ENCODE measurements around the gene PLAA.
A peak's percentile ranks its signal among the peaks of the same experiment; 100 is the strongest.

Gene PLAA

DNA sequence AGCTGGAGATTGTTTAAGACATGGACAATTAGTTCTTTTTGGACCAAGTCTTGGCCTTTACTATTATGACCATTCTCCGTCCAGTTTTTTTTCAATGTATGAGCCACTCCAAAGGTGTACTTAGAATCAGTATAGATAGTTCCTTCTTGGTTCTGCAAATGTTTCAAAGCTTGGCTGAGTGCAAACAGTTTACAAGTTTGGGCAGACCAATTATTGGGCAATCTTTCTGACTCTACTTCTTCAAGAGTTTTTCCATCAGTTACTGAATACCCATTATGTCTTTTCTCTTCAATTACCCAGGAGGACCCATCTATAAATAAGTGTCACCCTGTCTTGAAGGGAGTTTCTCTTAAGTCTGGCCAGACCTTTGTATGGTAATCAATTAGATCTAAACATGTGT, 24.7 kb upstream of the PLAA start:
- TF ChIP-seq, protein P1, sequence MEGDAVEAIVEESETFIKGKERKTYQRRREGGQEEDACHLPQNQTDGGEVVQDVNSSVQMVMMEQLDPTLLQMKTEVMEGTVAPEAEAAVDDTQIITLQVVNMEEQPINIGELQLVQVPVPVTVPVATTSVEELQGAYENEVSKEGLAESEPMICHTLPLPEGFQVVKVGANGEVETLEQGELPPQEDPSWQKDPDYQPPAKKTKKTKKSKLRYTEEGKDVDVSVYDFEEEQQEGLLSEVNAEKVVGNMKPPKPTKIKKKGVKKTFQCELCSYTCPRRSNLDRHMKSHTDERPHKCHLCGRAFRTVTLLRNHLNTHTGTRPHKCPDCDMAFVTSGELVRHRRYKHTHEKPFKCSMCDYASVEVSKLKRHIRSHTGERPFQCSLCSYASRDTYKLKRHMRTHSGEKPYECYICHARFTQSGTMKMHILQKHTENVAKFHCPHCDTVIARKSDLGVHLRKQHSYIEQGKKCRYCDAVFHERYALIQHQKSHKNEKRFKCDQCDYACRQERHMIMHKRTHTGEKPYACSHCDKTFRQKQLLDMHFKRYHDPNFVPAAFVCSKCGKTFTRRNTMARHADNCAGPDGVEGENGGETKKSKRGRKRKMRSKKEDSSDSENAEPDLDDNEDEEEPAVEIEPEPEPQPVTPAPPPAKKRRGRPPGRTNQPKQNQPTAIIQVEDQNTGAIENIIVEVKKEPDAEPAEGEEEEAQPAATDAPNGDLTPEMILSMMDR (IDR thresholded peaks at IDR 0.05; ENCODE audit: insufficient read depth, low read depth, low read length, missing control alignments) = no peak
- DNase-seq (ENCODE audit: low read depth) = peak; percentile 65
- H3K4me3 ChIP-seq (ENCODE audit: low read length) = no peak overlapping the region

- no peak for DNase-seq (ENCODE audit: low read depth)
- peak overlapping the region; percentile 77 for H3K4me3 ChIP-seq (ENCODE audit: low read length)
Measured at GRCh38 chr9:26956860-26957233, 9.8 kb upstream of the PLAA start.

DNA sequence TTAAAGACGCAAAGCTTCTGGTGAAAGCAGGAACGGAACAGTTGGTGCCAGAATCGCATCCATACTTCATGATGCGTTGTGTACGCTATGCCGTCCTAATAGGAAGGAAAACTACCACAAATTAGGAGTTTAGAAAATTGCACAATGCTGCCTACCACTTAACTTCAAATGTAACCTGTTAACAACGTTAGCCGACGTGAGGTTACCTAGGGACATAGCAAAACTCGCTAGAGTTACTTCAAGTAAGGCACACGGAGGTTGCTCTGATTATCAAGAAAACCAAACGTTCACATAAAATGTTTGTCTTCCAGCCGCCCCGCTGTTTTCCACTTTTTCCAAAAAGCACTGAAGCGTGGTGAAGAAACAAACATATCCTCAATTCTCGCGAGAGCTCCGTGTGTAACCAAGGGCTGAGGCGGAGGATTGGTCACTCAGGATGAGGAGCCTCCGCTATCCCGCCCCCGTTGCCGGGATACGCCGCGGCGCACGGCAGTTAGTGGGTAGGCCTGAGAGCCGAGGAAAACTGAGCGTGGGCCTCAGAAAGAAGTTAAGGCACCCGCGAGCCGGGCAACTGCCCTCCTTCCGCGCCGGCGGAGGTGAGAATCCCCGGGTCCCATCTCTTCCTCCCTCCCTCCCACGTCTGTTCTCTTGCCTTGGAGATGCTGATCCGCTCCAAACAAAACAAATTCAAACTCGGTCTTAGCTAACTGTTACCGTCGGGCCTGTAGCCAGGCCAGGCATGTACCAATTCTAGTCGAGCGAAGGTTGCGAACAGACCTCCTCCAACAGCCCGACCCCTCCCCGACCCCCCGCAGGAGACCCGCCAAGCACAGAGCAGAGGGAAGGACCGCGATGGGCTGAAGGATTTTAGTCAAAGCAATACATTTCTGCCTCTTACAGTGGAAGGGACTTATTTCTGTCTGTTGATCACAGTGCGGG, 9.1 kb upstream of the PLAA start, which contains the start of gene IFT74:
IFT74 (plus strand) TSS at position 492 of the 939 bp plus-strand sequence. CDS start 5,556 bp downstream, outside the sequence.
- TF ChIP-seq, protein P1 (IDR thresholded peaks at IDR 0.05; ENCODE audit: insufficient read depth, low read depth, low read length, missing control alignments) = no peak
- H3K4me3 ChIP-seq (ENCODE audit: low read length) = peak within 1 kb of the TSS; percentile 77
- DNase-seq (ENCODE audit: low read depth) = peak; percentile 98

More at GRCh38 chr9:26956860-26957233, 9.8 kb upstream of the PLAA start:
- TF ChIP-seq, protein P1 (IDR thresholded peaks at IDR 0.05; ENCODE audit: insufficient read depth, low read depth, low read length, missing control alignments) = no peak

DNA sequence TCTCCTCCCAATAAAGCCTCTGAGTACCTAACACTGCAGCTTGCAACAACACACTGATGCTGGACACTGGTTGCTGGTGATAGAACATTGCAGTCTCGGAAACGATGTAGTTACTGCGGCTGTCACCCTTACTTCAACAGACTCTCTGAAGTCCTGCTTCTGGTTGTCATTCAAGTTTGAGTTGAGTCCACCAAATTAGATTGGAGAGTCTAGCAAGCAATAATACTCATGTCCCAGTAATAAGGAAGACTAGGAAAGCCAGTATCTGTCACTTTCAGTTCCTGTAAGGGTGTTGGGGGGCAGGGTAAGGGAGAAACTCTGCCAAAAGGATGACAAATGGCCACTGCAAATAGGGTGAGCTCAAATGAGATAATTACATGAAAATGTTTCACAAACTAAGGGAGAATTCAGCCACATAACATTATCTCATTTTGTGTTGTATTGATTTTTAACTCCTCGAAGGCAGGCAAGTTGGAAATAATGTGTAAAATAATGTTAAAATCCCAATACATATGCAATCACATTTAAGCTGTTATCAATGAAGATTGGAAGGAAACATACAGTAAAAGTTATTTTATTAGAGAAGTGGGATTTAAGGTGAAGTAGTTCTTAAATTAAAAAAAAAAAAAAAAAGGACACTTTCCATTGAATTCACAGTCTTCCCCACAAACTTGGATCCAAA, 8.3 kb upstream of the PLAA start:
- peak overlapping the region; percentile 77 for H3K4me3 ChIP-seq (ENCODE audit: low read length)
- TF ChIP-seq, protein P1 (IDR thresholded peaks at IDR 0.05; ENCODE audit: insufficient read depth, low read depth, low read length, missing control alignments) = no peak
- no peak for DNase-seq (ENCODE audit: low read depth)

DNA sequence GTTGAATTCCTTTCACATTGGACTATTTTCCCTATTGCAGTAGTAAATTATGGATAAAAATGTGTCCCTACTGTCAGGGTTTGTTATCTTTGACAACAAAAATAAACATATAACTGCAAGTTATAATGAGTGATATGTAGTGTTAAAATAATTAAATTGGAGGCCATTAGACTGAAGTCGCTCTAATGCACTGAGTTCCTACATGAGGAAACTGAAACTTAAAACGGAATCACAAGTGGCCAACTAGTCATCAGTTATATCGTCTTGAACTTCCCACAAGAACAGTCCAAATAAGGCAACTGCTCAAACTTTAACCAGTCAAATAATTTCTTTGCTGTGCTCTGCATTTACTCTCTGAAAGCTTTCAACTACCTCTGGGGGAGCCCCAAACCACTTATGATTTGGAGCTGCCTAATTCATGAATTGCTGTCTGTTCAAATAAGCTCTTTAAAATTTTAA, 7.0 kb upstream of the PLAA start:
- TF ChIP-seq, protein P1 (IDR thresholded peaks at IDR 0.05; ENCODE audit: insufficient read depth, low read depth, low read length, missing control alignments) = no peak
- H3K4me3 ChIP-seq (ENCODE audit: low read length) = no peak overlapping the region
- DNase-seq (ENCODE audit: low read depth) = no peak

GRCh38 chr9:26951794-26952193, 4.8 kb upstream of the PLAA start:
- H3K4me3 ChIP-seq (ENCODE audit: low read length) = no peak overlapping the region
- DNase-seq (ENCODE audit: low read depth) = no peak
- TF ChIP-seq, protein P1 (IDR thresholded peaks at IDR 0.05; ENCODE audit: insufficient read depth, low read depth, low read length, missing control alignments) = no peak

Measured in epithelial cell of esophagus (primary cell).